Caki2 (cell line): Measurements from ENCODE around the gene TTLL13. TPM values are rescaled to one million over a fixed set of nuclear protein-coding genes. Genes with fewer than 3 reads are reported as not detected.
"Not testable (repeated sequence)": the region's sequence is repeated elsewhere in the genome, so short reads cannot be mapped to it uniquely, and the experiment has no call there.

Experiments
- DNase-seq: peaks from one replicate; pipeline ENCODE4 v3.0.0-alpha.2; 2015; ENCODE audit warnings: low read depth
- in situ Hi-C: cut with HindIII; loops from 2 replicates; pipeline ENCODE4 v1.10.0; 2016; ENCODE audit warnings: low sequenced_read_pairs, low pct_unique_long_range_greater_than_20kb, mixed read lengths
- total RNA-seq: library from RNA; depleted of rRNA; stranded (reverse); fragments of >200 nt; shearing (Covaris generic); gene quantifications from 2 replicates; pipeline ENCODE4 v1.2.3, GENCODE V29; 2014; ENCODE audit warnings: low replicate concordance

TTLL13 gene
- total RNA-seq, 1 experiment from 2014 or later = 0.07 TPM

DNA sequence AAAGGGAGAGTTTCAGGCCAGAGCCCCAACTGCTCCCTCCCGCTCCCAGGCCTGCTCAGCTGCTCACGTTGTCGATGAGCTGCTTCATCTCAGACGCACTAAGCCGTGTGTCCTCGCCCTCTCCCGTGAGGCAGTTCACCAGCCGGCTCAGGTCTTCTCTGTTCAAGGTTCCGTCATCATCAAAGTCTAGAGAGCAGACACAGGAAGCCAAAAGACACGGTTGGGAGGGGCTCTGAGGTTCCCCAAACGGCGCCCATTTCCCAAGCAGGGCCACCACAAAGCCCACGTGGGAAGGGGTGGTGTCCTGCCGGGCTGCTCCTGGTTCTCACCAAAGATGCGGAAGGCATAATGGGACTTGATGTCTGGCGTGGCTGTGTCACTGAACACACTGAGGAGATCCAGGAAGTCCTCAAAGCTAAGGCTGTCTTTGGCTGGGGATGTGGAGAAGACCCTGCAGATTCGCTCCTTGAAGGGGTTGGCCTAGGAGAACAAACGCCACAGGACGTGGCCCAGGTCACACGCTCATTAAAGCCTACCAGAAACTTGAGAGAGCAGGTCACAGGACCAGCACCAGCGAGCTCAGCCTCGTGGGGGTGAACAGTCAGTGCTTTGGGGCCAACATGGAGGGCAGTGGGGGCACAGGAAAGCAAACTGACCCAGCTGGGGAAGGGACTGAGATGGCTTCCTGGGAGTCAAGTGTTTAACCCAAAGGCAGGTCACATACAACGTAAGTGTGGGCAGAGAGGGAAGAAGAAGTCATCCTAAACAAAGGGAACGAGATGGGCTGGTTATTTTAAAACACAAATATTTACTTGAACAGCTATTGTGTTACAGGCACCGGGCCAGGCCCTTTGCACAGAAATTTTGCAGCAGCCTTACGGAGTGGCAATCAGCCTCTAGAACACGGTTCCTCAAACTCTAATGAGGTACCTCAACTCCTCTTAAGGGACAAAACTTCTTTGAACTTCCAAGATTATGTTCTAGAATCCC, 18.0 kb upstream of the TTLL13 start:
- no peak for DNase-seq
- in situ Hi-C loops = no loop called here

DNA sequence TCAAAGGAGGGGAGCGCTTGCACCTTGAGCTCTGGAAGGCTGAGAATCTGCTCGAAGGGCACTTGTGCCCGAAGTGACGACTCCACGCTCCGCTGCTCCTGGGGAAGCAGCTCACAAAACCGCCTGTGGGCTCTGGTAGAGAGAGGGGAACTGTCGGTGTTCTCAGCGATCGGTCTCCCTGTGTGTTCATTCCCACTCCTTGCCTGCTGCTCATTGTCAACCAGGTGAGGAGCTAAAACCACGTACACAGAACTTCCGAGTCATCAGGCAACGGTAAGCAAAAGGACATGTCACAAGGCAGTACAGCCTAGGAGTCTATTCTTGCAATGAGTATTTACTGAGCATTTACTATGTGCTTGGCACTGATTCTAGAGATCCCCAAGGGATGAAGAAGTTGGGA, 17.2 kb upstream of the TTLL13 start:
- DNase-seq = no peak
- in situ Hi-C loops = no loop called here

DNA sequence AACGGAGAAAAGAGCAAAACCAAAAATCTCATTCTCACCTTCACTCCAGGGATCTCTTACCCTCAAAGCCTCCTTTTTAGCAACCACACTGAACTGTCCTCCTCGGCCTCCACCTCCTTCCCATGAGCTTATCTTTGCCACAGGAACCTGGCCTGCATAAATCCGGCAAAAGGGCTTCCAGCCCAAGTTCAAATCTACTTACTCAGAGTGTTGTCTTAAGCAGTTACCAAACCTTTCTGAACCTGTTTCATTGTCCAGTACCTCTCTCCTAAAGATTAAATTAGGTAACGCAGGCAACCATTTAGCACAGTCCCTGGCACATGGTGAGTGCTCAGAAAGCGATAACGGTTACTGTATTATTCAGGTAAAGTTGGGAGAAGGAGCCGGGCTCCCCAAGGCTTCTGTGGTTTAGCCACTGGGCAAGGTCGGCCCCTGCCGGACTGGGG, 16.4 kb upstream of the TTLL13 start:
- DNase-seq = no peak
- in situ Hi-C loops = no loop called here

DNA sequence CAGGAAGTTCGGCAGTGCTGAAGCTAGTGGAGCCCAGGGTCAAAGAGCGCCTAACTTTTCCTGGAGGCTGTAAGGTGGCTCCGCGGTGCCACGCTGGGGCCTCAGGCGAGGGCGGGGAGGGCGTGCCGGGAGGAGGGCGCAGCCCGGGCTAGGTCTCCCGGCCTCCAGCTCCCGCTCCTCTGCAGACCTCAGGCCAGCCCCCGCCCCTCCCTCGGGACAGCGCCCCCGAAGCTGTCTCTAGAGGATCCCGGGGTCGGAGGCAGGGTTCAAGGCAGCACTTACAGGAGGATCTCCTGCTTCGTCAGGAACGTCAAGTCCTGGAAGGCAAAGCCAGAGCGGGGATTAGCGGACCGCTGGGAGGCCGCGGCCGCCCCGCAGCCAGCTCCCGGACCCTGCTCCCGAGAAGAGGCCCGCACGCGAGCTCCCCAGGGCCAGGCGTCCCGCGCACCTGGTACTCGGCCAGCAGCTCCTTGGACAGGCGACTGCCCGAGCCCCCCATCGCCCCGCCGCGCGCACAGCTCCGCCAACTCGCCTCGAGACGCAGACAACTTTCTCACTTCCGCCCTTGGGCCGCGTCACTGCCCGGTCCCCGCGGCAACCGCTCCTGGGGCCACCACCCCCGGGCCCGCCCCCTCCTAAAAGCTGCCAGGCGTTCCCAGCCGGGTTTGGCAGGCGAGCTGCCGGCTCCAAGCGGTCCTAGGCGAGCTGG, 15.8 kb upstream of the TTLL13 start, which contains the start of gene CIB1:
CIB1 (minus strand) TSS at position 555 of the 709 bp plus-strand sequence; CDS start at position 499, 56 bp downstream.
- DNase-seq = no peak
- in situ Hi-C loops = no loop called here

DNA sequence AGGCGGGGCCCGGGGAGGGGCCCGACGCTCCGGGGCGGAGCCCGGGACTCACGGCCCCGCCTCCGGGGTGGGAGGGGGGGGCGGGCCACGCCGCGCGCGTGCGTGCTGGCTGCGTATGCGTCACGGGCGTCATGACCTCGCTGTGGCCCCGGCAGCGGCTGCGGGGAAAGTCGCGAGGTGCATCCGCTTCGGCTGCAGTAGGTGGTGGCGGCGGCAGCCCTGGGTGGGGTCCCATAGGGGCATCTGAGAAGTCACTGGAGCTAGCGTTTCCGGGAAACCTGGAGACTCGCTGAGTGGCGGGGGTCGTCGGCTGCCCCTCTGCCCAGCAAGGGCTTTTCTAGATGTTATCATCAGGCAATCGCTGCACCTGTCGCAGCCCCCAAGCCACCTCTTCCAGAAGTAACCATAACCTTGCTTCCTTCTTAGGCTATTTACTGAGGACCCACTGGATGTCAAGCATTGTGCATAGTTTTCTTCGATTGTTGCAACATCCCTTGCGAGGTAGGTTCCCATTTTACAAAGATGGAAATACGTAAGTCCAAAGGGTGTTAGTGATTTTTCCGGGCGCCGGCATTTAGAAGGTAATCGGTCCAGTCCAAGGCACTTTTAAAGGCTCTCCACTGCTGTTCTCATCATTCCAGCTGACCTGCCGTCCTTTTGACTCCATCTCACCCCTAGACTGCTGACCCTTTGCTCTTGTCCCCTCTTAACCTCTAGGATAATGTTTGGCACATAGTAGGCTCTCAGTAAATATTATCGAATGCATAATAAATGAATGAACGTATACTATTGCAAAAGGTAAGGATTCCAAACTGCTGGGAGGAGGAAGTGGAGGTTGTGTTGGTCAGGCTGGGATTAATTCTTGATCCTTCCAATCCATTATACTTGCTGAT, 15.0 kb upstream of the TTLL13 start, which contains the start of gene GDPGP1:
GDPGP1 (plus strand) TSS at position 114 of the 893 bp plus-strand sequence. CDS start 6,700 bp downstream, outside the sequence.
- DNase-seq = peak; percentile 95
- in situ Hi-C loops = no loop called here

DNA sequence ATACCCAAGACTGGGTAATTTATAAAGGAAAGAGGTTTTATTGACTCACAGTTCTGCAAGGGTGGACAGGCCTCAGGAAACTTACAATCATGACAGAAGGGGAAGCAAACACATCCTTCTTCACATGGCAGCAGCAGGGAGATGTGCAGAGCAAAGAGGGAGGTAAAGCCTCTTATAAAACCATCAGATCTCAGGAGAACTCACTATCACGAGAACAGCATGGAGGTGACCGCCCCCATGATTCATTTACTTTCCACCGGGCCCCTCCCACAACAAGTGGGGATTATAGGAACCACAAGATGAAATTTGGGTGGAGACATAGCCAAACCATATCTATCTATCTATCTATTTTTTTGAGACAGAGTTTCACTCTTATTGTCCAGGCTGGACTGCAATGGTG, 10.0 kb upstream of the TTLL13 start:
- DNase-seq = no peak
- in situ Hi-C loops = no loop called here

DNA sequence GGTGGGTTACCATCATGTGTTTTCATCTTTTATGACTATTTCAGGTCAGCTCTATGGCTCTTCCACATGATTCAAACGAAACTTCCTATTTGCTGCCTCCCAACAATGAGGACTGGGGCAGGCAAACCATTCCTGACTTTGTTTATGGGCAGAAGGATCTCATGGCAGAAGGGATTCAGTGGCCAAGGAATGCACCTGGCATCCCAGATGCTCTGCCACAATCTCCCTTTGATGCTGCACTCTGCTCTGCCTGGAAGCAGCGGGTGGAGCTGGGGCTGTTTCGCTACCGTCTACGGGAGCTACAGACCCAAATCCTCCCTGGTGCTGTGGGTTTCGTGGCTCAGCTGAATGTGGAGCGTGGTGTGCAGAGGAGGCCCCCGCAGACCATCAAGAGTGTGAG, 8.5 kb upstream of the TTLL13 start:
- in situ Hi-C loops = no loop called here
- no peak for DNase-seq

DNA sequence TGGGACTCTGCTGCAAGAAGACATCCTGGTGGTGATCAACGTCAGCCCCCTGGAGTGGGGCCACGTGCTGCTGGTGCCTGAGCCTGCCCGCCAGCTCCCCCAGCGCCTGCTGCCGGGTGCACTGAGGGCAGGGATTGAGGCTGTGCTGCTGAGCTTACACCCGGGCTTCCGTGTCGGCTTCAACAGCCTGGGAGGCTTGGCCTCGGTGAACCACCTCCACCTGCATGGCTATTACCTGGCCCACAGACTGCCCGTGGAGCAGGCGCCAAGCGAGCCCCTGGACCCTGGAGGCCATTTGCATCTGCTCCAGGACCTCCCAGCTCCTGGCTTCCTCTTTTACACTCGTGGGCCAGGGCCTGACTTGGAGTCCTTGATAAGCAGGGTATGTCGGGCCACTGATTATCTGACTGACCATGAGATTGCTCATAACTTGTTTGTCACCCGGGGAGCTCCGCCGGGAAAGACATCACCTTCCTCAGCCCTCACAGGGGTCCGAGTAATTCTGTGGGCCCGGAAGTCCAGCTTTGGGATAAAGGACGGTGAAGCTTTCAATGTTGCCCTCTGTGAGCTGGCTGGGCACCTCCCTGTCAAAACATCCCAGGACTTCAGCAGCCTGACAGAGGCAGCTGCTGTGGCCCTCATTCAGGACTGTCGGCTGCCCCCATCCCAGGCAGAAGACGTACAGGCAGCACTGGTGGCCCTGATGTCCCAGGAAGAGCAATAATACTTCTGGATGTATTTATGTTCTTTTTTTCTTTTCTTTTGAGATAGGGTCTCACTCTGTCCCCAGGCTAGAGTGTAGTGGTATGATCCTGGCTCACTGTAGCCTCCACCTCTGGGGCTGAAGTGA, 7.8 kb upstream of the TTLL13 start:
- in situ Hi-C loops = no loop called here
- DNase-seq = no peak

DNA sequence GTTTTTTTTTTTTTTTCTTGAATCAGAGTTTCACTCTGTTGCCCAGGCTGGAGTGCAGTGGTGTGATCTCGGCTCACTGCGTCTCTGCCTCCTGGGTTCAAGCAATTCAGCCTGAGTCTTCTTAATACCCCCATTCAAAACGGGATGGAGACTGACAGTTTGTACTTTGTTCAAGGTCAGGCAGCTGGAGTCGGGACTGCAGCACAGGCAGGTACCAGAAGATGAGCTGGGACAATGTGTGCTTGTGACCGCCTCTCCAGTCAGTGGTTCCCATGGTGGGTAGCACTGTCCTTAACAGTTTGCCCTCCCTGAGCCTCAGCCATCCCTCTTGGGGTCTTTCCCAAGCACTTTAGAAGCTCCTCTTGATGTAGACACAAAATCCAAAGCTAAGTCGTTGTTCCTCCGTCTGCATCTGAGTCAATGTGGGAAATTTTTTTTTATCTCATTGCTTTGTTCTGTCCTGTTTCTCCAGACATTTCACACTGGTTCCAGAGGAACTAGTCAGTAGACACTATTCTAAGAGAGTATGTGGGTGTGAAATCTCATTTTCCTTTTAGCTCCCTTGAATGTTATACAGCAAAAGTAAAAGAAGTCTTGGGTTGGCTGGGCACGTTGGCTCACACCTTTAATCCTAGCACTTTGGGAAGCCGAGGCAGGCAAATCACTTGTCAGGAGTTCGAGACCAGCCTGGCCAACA, 5.3 kb upstream of the TTLL13 start:
- no peak for DNase-seq
- in situ Hi-C loops = no loop called here

DNA sequence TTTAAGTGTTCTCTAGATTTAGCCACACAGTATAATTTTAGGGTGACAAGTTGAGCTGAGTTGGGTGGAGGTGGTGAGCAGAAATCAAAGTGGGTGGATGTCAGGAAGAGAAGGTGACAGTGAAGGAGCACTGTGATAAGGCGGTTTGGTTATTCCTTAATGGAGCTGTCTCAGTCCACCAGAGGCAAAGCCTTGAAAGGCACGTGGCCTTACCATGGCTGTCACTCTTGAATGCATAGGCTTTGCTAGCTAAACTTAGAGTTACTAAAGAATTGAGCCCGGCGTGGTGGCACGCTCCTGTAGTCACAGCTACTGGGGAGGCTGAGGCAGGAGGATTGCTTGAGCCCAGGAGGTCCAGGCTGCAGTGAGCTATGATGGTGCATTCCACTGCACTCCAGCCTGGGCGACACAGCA, 560 bp upstream of the TTLL13 start:
- in situ Hi-C loops = no loop called here

DNA sequence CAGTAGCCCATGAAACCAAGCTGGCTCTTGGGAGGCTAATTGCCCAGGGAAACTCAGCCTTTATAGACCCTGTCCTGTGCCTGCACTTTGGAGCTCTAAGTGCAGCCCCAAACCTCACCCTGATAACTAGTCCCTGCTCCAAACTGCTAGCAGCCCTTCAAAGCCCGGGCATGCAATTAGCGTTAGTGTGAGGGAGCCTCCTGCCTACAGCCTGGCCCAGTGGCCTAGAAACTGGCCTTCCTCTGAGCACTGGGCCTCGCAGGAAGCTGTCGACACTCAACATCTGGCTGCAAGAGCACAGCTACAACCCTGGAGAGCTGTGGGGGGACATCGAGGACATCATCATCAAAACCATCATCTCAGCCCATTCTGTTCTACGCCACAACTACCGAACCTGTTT, 8.4 kb downstream of the TTLL13 start:
- in situ Hi-C loops = no loop called here
- no peak for DNase-seq

More for the DNA sequence above, 560 bp upstream of the TTLL13 start:
- no peak for DNase-seq

DNA sequence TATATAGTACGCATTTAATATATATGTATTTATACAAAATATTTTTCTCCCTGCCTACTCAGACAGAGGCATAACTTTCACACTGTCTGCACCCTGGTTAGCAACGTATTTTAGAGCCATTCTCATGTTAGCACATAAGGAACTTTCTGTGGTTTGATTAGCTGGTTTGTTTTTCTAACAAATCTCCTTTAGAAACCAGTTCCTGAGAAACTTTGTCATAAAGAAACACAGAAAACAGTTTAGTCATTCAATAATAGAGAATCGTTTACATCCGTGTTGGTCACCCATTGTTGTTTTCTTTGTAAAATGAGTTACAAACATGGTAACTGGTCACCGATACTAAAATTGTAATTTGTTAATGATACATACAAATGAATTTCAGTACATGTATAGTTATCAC, 10.2 kb downstream of the TTLL13 start:
- in situ Hi-C loops = no loop called here
- no peak for DNase-seq

DNA sequence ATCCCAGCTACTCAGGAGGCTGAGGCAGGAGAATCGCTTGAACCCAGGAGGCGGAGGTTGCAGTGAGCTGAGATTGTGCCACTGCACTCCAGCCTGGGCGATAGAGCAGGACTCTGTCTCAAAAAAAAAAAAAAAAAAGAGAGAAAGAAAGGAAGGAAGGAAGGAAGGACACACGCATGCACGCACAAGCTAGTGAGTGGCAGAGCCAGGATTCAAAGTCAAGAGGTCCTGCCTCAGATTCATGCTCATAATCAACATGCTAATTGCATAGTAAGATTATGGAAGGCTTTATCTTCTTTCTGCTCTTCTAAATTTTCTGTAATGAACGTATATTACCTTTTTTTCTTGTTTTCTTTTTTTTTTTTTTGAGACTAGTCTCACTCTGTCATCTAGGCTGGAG, 11.4 kb downstream of the TTLL13 start:
- DNase-seq, in situ Hi-C loops: not testable (repeated sequence)

DNA sequence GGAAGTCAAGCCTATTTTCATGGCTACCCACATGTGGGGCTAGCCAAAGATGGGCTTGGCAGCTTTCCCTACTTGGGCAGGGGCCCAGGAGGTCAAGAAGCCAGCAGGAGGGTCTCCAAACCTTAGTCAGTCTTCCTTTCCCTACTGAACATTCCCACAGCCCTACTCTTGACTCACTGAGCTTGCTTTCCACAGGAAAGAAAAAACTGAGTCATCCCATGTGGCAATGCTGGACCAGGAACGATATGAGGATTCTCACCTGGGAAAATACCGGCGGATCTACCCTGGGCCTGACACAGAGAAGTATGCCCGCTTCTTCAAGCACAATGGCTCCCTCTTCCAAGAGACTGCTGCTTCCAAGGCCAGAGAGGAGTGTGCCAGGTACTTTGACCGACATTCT, 12.5 kb downstream of the TTLL13 start:
- no peak for DNase-seq

DNA sequence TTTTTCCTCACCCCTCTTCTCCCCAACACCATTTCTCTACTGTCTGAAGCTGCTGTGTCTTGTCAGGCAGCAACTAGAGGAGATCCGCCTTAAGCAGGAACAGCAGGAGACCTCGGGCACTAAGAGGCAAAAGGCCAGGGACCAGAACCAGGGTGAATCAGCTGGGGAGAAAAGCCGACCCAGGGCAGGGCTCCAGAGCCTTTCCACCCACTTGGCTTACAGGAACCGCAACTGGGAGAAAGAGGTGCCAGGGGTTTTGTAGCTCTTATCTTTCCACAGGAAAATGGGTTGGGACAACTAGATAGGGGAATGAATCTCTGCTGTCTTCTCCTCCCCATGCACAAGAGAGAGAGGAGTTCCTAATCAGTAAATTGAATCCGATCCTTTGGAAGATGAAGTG, 13.1 kb downstream of the TTLL13 start:
- no peak for DNase-seq
- in situ Hi-C loops = no loop called here

More for the DNA sequence above, 12.5 kb downstream of the TTLL13 start:
- in situ Hi-C loops = no loop called here

DNA sequence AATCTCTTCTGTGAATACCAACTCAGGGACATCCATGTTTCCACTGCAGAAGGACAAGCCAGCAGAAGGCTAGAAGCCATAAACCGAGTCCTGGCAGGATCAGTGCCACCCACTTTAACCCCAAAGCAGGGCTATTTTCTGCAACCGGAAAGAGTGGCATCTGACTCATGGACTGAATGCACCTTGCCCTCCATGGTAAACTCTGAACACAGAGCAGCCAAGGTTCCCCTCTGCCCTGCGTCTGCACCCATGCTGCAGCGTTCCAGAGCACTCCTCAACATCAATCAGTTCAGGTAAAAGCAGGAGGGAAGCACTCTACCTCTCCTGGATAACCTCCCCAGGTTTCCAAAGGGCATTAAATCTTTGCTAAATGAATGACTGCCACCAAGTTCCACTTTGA, 15.3 kb downstream of the TTLL13 start:
- in situ Hi-C loops = no loop called here
- DNase-seq = peak; percentile 45
